Kidney (tissue), 14 donors: ENCODE measurements around the gene IL10RB. TPM values are rescaled to one million over a fixed set of nuclear protein-coding genes. Genes with fewer than 3 reads are reported as not detected.

Experiments used
- DNase-seq, 5 donors: peaks; one replicate each; pipeline ENCODE4 v3.0.0-alpha.2; 2013 to 2020
- FAIRE-seq: peaks from 2 replicates; lab custom pipeline; 2012; peaks lifted over from hg19 to GRCh38; lab: Jason Lieb, UNC
- H3K27ac ChIP-seq, 2 donors: one replicate each; pipeline ENCODE4 v1.7.0; 2013; ENCODE audit warnings: low read depth in 2 of 2, low read length in 2 of 2, inconsistent platforms in 1 of 2
- H3K27me3 ChIP-seq: one replicate; pipeline ENCODE4 v1.7.1; 2013; ENCODE audit warnings: low read length, inconsistent platforms; ENCODE audit not compliant: control insufficient read depth, insufficient read depth
- H3K36me3 ChIP-seq, 3 donors: one replicate each; pipeline versions ENCODE4 v1.7.0 to v1.7.1; 2013; ENCODE audit warnings: low read length in 3 of 3, control low read depth in 1 of 3, inconsistent platforms in 1 of 3; ENCODE audit not compliant: insufficient read depth in 3 of 3, control insufficient read depth in 2 of 3
- H3K4me1 ChIP-seq, 3 donors: one replicate each; pipeline versions ENCODE4 v1.7.0 to v1.7.1; 2013; ENCODE audit warnings: low read length in 3 of 3, inconsistent platforms in 1 of 3, low read depth in 1 of 3; ENCODE audit not compliant: control insufficient read depth in 2 of 3, insufficient read depth in 2 of 3
- H3K4me3 ChIP-seq, 3 donors: one replicate each; pipeline versions ENCODE4 v1.7.0 to v1.8.1; 2013; ENCODE audit warnings: low read length in 3 of 3, control low read depth in 1 of 3, inconsistent platforms in 1 of 3
- H3K9ac ChIP-seq, 3 donors: one replicate each; pipeline versions ENCODE4 v1.7.0 to v1.7.1; 2013; ENCODE audit warnings: low read length in 3 of 3, control low read depth in 1 of 3, inconsistent platforms in 1 of 3
- H3K9me3 ChIP-seq, 3 donors: one replicate each; pipeline versions ENCODE4 v1.7.0 to v1.7.1; 2013; ENCODE audit warnings: low read length in 3 of 3, control low read depth in 1 of 3, inconsistent platforms in 1 of 3; ENCODE audit not compliant: control insufficient read depth in 2 of 3, insufficient read depth in 1 of 3
- CTCF ChIP-seq: IDR thresholded peaks from 3 replicates; pipeline ENCODE4 v1.5.1; 2012; ENCODE audit warnings: mild to moderate bottlenecking, moderate library complexity, borderline replicate concordance; ENCODE audit not compliant: insufficient read depth; ENCODE audit errors: extremely low read depth
- intact Hi-C: fragments of 100-400 bp; cut with DNase I; formaldehyde crosslinking; loops from one replicate; pipeline ENCODE4 v1.11.1; 2022
- polyA plus RNA-seq: library from polyadenylated mRNA; stranded (reverse); fragments of 350-450 nt; fragmentation: Illumina TruSeq; extraction: RNeasy Lipid Tissue Mini Kit (QIAGEN cat#74804); gene quantifications from one replicate; pipeline ENCODE4 v1.2.3, GENCODE V29; 2014; ENCODE audit warnings: low read depth, low replicate concordance; ENCODE audit not compliant: insufficient read depth
- total RNA-seq: library from RNA; stranded (reverse); fragmentation: NEBNext Ultra II Directional; extraction: Animal tissue kit (Norgen Biotek cat#: 25700); gene quantifications from one replicate; pipeline ENCODE4 v1.2.1, GENCODE V29; 2021
- donor health status: control.
- donor health status: control.
- donor health status: control.
- donor health status: control.
- donor health status: control.
- donor health status: DM: yes; HTN: yes; CAD: no.
- donor health status: Normal renal cell carcinoma (clear cell type).

IL10RB gene
- total and polyA plus RNA-seq, 2 donors from 2014 or later = 21.5 to 27.3 TPM

- DNase-seq (peak; percentile 99 to 100 (median 99)), FAIRE-seq (no peak)
- Histone ChIP-seq H3K9me3 (no peaks in the 10 kb centered on the region), H3K4me1 (peaks cover 0 to 6% (median 4%) of the 10 kb centered on the region in 3 donors), H3K9ac (peak within 1 kb of the TSS; percentile 80 to 91 (median 85)), H3K4me3 (peak within 1 kb of the TSS; percentile 83 to 92 (median 88)), H3K36me3 (no peaks in the 10 kb centered on the region), H3K27me3 (no peaks in the 10 kb centered on the region), H3K27ac (peak within 1 kb of the TSS; percentile 98)
- intact Hi-C loops = no loop called here
- TF ChIP-seq CTCF = no peak
Measured at GRCh38 chr21:33324291-33325221, 58.4 kb downstream of the IL10RB start, which contains the start of gene IFNAR1. IFNAR1 (plus strand) TSS chr21:33324970; CDS start chr21:33325056, 86 bp downstream.

- peak overlapping the region; percentile 24 to 91 (median 78) for H3K9ac ChIP-seq
- TF ChIP-seq CTCF = no peak
- no peaks in the 10 kb centered on the region for H3K27me3 ChIP-seq
- H3K4me1 ChIP-seq = peaks cover 0 to 11% (median 5%) of the 10 kb centered on the region in 3 donors
- no peaks in the 10 kb centered on the region for H3K9me3 ChIP-seq
- peak overlapping the region; percentile 83 to 92 (median 88) for H3K4me3 ChIP-seq
- H3K36me3 ChIP-seq = no peaks in the 10 kb centered on the region
- FAIRE-seq (no peak), DNase-seq (peak in 4 of 5 donors; percentile 76 to 88 (median 86))
- intact Hi-C loops = no loop called here
- peak overlapping the region; percentile 98 for H3K27ac ChIP-seq
Measured at GRCh38 chr21:33325222-33326067, 59.3 kb downstream of the IL10RB start.

GRCh38 chr21:33327326-33327725, 61.2 kb downstream of the IL10RB start:
- no peak overlapping the region for H3K27ac ChIP-seq
- H3K4me3 ChIP-seq = peak overlapping the region in 1 of 3 donors; percentile 18
- DNase-seq = no peak
- H3K9me3 ChIP-seq = no peaks in the 10 kb centered on the region
- H3K27me3 ChIP-seq = no peaks in the 10 kb centered on the region
- TF ChIP-seq CTCF = no peak
- intact Hi-C loops = no loop called here
- H3K4me1 ChIP-seq = peaks cover 0 to 11% (median 8%) of the 10 kb centered on the region in 3 donors
- peaks cover 0 to 5% (median 3%) of the 10 kb centered on the region in 3 donors for H3K36me3 ChIP-seq
- no peak overlapping the region for H3K9ac ChIP-seq
- no peak for FAIRE-seq
